K562 (cell line): ENCODE results near the gene EXOC3. TPM values are rescaled to one million over a fixed set of nuclear protein-coding genes. Genes with fewer than 3 reads are reported as not detected.

Experiments used
- ATAC-seq: fragments of 200-7000 bp; cut with Tn5 transposase; 3 replicates; pipeline ENCODE4 v1.9.1; 2020; ENCODE audit warnings: moderate library complexity
- BruUV-seq: library from RNA; stranded (reverse); fragments of 400-500 nt; replicated peaks from 2 replicates; lab custom pipeline; 2021; lab: Mats Ljungman, UMichigan
- CTCF ChIA-PET: fragments of 300-600 bp; formaldehyde crosslinking; extraction: SDS; loops from one replicate; lab custom pipeline; 2021; ENCODE audit warnings: low intra/inter-chr PET ratio; lab: Yijun Ruan, JAX
- POLR2A ChIA-PET: fragments of 300-600, 350-650 bp; sonication (Branson Sonifier 250); formaldehyde crosslinking; extraction: SDS; loops from one replicate; lab custom pipeline; 2021; ENCODE audit warnings: antibody characterized with exemption, inconsistent platforms; lab: Yijun Ruan, JAX
- DNase-seq, 4 experiments: peaks; one replicate each; pipeline versions ENCODE4 v3.0.0 to v3.0.0-alpha.2; 2011 to 2018; ENCODE audit warnings: low spot score in 3 of 4, mixed read lengths in 3 of 4; ENCODE audit errors: extremely low read depth in 1 of 4
- FAIRE-seq: peaks from 2 replicates; lab custom pipeline; 2011; peaks lifted over from hg19 to GRCh38; lab: Jason Lieb, UNC
- H2AFZ ChIP-seq: 2 replicates; pipeline ENCODE4 v1.6.0; 2011; ENCODE audit warnings: low read depth, low read length, control low read depth, inconsistent platforms
- H3K27ac ChIP-seq: fragments of 200-600 bp; 3 replicates; pipeline ENCODE4 v1.8.0; 2011; ENCODE audit warnings: low read depth, mild to moderate bottlenecking, control low read depth, inconsistent platforms, low read length, moderate library complexity, mixed read lengths; ENCODE audit errors: extremely low read depth
- H3K27me3 ChIP-seq, 2 experiments: fragments of 300-600 bp in 1 of 2; 2 replicates in 1 of 2; 3 replicates in 1 of 2; pipeline versions ENCODE4 v1.6.0 to v1.8.0; 2011; ENCODE audit warnings: inconsistent platforms in 2 of 2, low read length in 2 of 2, mild to moderate bottlenecking in 1 of 2, mixed read lengths in 1 of 2, moderate library complexity in 1 of 2; ENCODE audit not compliant: control insufficient read depth in 2 of 2, insufficient read depth in 2 of 2
- H3K36me3 ChIP-seq: fragments of 300-600 bp; 3 replicates; pipeline ENCODE4 v1.8.0; 2011; ENCODE audit warnings: mild to moderate bottlenecking, low read length, inconsistent platforms; ENCODE audit not compliant: control insufficient read depth, insufficient read depth
- H3K4me1 ChIP-seq, 2 experiments: fragments of 200-600 bp in 1 of 2; replicated peaks in 1 of 2; 2 replicates in 1 of 2; 3 replicates in 1 of 2; pipeline versions ENCODE4 v1.5.1 to v1.8.0; 2011; ENCODE audit warnings: inconsistent platforms in 2 of 2, low read length in 2 of 2, mild to moderate bottlenecking in 1 of 2, mixed read lengths in 1 of 2, moderate library complexity in 1 of 2; ENCODE audit not compliant: control insufficient read depth in 2 of 2, insufficient read depth in 2 of 2
- H3K4me2 ChIP-seq: 2 replicates; pipeline ENCODE4 v1.6.1; 2011; ENCODE audit warnings: low read length, control low read depth, inconsistent platforms, mixed read lengths; ENCODE audit not compliant: insufficient read depth
- H3K4me3 ChIP-seq: fragments of 200-600 bp; sonication (generic), shearing (Covaris generic); 2 replicates; pipeline ENCODE4 v1.5.1; 2016; ENCODE audit warnings: control low read depth, inconsistent platforms
- H3K79me2 ChIP-seq: fragments of 200-600 bp; 3 replicates; pipeline ENCODE4 v1.8.0; 2011; ENCODE audit warnings: low read length, inconsistent platforms; ENCODE audit not compliant: control insufficient read depth, insufficient read depth
- H3K9ac ChIP-seq, 2 experiments: 2 replicates each; pipeline versions ENCODE4 v1.6.0 to v1.6.1; 2011; ENCODE audit warnings: low read depth in 2 of 2, low read length in 2 of 2, control low read depth in 1 of 2, inconsistent platforms in 1 of 2, mild to moderate bottlenecking in 1 of 2, mixed read lengths in 1 of 2; ENCODE audit not compliant: insufficient read depth in 1 of 2
- H3K9me1 ChIP-seq: one replicate; pipeline ENCODE4 v1.6.0; 2011; ENCODE audit warnings: inconsistent platforms, mild to moderate bottlenecking, low read length, moderate library complexity; ENCODE audit not compliant: control insufficient read depth, insufficient read depth
- H3K9me3 ChIP-seq: replicated peaks from 2 replicates; pipeline ENCODE4 v1.5.1; 2011; ENCODE audit warnings: low read depth, low read length, inconsistent platforms; ENCODE audit not compliant: control insufficient read depth, insufficient read depth
- H4K20me1 ChIP-seq: replicated peaks from 2 replicates; pipeline ENCODE4 v1.6.1; 2011; ENCODE audit warnings: low read length, inconsistent platforms, mixed read lengths; ENCODE audit not compliant: control insufficient read depth, insufficient read depth
- ESRRA ChIP-seq: fragments of 450-650 bp; IDR thresholded peaks from 2 replicates; pipeline ENCODE4 v1.6.1; 2014; ENCODE audit warnings: low read depth, mild to moderate bottlenecking, moderate library complexity, borderline replicate concordance
- USF2 ChIP-seq: sonication (generic); formaldehyde crosslinking; IDR thresholded peaks from 2 replicates; pipeline ENCODE4 v1.5.0; 2020; ENCODE audit warnings: missing genetic modification reagents
- WGBS: fragments of 100-300 bp; shearing (Covaris generic); methylation state at CpG from one replicate; pipeline ENCODE4 v1.1.6; 2016; ENCODE audit warnings: low coverage, mixed read lengths; ENCODE audit not compliant: insufficient coverage; ENCODE audit errors: missing lambda C conversion rate; 5-methylcytosine and 5-hydroxymethylcytosine counted together
- in situ Hi-C: fragments of 300-500 bp; cut with MboI; formaldehyde crosslinking; loops from 4 replicates; pipeline ENCODE4 v1.15.0; 2018; ENCODE audit warnings: inconsistent platforms, mixed read lengths
- intact Hi-C: fragments of 100-400 bp; cut with micrococcal nuclease; formaldehyde crosslinking; loops from 2 replicates; pipeline ENCODE4 v1.14.2; 2022
- polyA plus RNA-seq, 8 experiments: library from polyadenylated mRNA; depleted of rRNA in 4 of 8; stranded (reverse) in 5 of 8; unstranded in 3 of 8; fragments of >200 nt; fragmentation: Nextera tagmentation in 2 of 8; fragmentation: Illumina TruSeq in 1 of 8; extraction: Ambion mirVana in 2 of 8; extraction: Trizol in 1 of 8; gene quantifications; 2 replicates each; pipeline versions ENCODE4 v1.2.1 to v1.2.3, GENCODE V29; 2011 to 2014; ENCODE audit warnings: inconsistent platforms in 1 of 8, missing spikeins in 1 of 8
- total RNA-seq, 7 experiments: library from RNA; depleted of rRNA in 6 of 7; stranded (reverse); fragments of >200 nt in 6 of 7; fragmentation: Illumina TruSeq in 2 of 7; extraction: Trizol in 2 of 7; gene quantifications; 2 replicates each; pipeline versions ENCODE4 v1.2.1 to v1.2.3, GENCODE V29; 2011 to 2021; ENCODE audit warnings: low replicate concordance in 1 of 7

The EXOC3 gene
- total and polyA plus RNA-seq, 9 of the 15 experiments (the other 6 are each of a cell fraction or from before 2014, with no cell fraction given) = 1.4 to 41.9 (median 22.4) TPM

- FAIRE-seq (no peak), DNase-seq (no peak), ATAC-seq (no peak)
- H2AFZ ChIP-seq = no peak overlapping the region
- H3K4me1 ChIP-seq = peaks cover 0 to 9% of the 10 kb centered on the region in 2 experiments; a peak in 1 of 5 replicates
- intact Hi-C loops = no loop called here
- ChIA-PET POLR2A (interaction anchor here (0.8 to 1.0 kb wide), 3 partner anchors 11 to 21 kb away, joined by 3 to 5 read pairs (median 3); no protein-coding TSS in a partner anchor), CTCF (no interaction called here)
- TF ChIP-seq USF2 (no peak), ESRRA (no peak)
- H4K20me1 ChIP-seq = no peaks in the 10 kb centered on the region
- H3K9ac ChIP-seq = peak overlapping the region in 1 of 2 experiments; percentile 23; a peak in 1 of 4 replicates
- H3K9me1 ChIP-seq = no peaks in the 10 kb centered on the region
- peaks cover 89% of the 10 kb centered on the region; the same call in 2 of the 3 replicates for H3K36me3 ChIP-seq
- no TSS peak for BruUV-seq
- no peak overlapping the region for H3K27ac ChIP-seq
- no peaks in the 10 kb centered on the region; the same call in none of the 2 replicates for H3K9me3 ChIP-seq
- no peaks in the 10 kb centered on the region for H3K27me3 ChIP-seq
- peaks cover 4% of the 10 kb centered on the region; the same call in 1 of the 3 replicates for H3K79me2 ChIP-seq
- in situ Hi-C loops = no loop called here
- H3K4me2 ChIP-seq = no peak overlapping the region
- WGBS = 91% methylated on average over 19 of the region's 19 CpGs
- no peak overlapping the region for H3K4me3 ChIP-seq
These were observed 14.4 kb downstream of the EXOC3 start for GRCh38 chr5:457195-457961.
